H1 (cell line): ENCODE data around the gene CAMK2D.

Experiments used
- ASH2L ChIP-seq: fragments of 200-600, 300-600 bp; sonication (generic); IDR thresholded peaks from one replicate; pipeline ENCODE4 v1.7.1; 2017; ENCODE audit warnings: low read length
- ATF2 ChIP-seq: IDR thresholded peaks from 2 replicates; pipeline ENCODE4 v1.6.1; 2012; ENCODE audit warnings: low read length, inconsistent platforms
- CTCF ChIP-seq, 3 experiments: IDR thresholded peaks; 1 replicate in 2 of 3; 2 replicates in 1 of 3; pipeline versions ENCODE4 v1.5.1 to v1.6.1; 2011; ENCODE audit warnings: low read length in 3 of 3, mild to moderate bottlenecking in 3 of 3, inconsistent platforms in 2 of 3, low read depth in 1 of 3, moderate library complexity in 1 of 3; ENCODE audit not compliant: insufficient read depth in 1 of 3; ENCODE audit errors: control extremely low read depth in 1 of 3
- E2F6 ChIP-seq: IDR thresholded peaks from 2 replicates; pipeline ENCODE4 v1.6.1; 2012; ENCODE audit warnings: inconsistent platforms
- EP300 ChIP-seq, 2 experiments: IDR thresholded peaks; 1 replicate in 1 of 2; 2 replicates in 1 of 2; pipeline ENCODE4 v1.6.1; 2011 to 2012; ENCODE audit warnings: low read depth in 2 of 2, low read length in 2 of 2, mild to moderate bottlenecking in 2 of 2, borderline replicate concordance in 1 of 2, inconsistent platforms in 1 of 2, moderate library complexity in 1 of 2
- EZH2 ChIP-seq: fragments of 200-600 bp; sonication (generic); IDR thresholded peaks from 2 replicates; pipeline ENCODE4 v1.7.1; 2012; ENCODE audit warnings: low read depth, mild to moderate bottlenecking, moderate library complexity, low read length, inconsistent platforms; ENCODE audit not compliant: severe bottlenecking
- PHF8 ChIP-seq: fragments of 200-600 bp; sonication (generic); conservative IDR thresholded peaks from 2 replicates; pipeline ENCODE4 v1.7.1; 2012; ENCODE audit warnings: low read depth, mild to moderate bottlenecking, inconsistent platforms, low read length, moderate library complexity
- POLR2A ChIP-seq, 2 experiments: IDR thresholded peaks; 1 replicate in 1 of 2; 2 replicates in 1 of 2; pipeline ENCODE4 v1.6.1; 2011; ENCODE audit warnings: low read depth in 2 of 2, low read length in 2 of 2, mild to moderate bottlenecking in 2 of 2; ENCODE audit errors: control extremely low read depth in 1 of 2
- POLR2AphosphoS5 ChIP-seq: IDR thresholded peaks from 2 replicates; pipeline ENCODE4 v1.6.1; 2011; ENCODE audit warnings: low read depth, low read length
- POU5F1 ChIP-seq: IDR thresholded peaks from 2 replicates; pipeline ENCODE4 v1.6.1; 2011; ENCODE audit warnings: low read depth, mild to moderate bottlenecking, low read length, moderate library complexity
- RNF2 ChIP-seq: fragments of 200-900, 300-1000 bp; sonication (generic); IDR thresholded peaks from 2 replicates; pipeline ENCODE4 v1.7.1; 2016; ENCODE audit warnings: borderline replicate concordance, low read depth, mild to moderate bottlenecking, antibody characterized with exemption, low read length; ENCODE audit not compliant: poor library complexity, severe bottlenecking; ENCODE audit errors: missing control alignments

- TF ChIP-seq CTCF (IDR thresholded peaks at IDR 0.05; ENCODE audit: control extremely low read depth in 1 of 3, insufficient read depth in 1 of 3, low read depth in 1 of 3, low read length in 3 of 3) = no peak
- TF ChIP-seq POLR2A (IDR thresholded peaks at IDR 0.05; ENCODE audit: control extremely low read depth in 1 of 2, low read depth in 2 of 2, low read length in 2 of 2) = no peak
- TF ChIP-seq ATF2 = no peak
- no peak for TF ChIP-seq PHF8
- no peak for TF ChIP-seq EZH2
- TF ChIP-seq EP300 (IDR thresholded peaks at IDR 0.05; ENCODE audit: borderline replicate concordance in 1 of 2, low read depth in 2 of 2, low read length in 2 of 2) = no peak
- no peak for TF ChIP-seq ASH2L
- no peak for TF ChIP-seq POU5F1
- TF ChIP-seq POLR2AphosphoS5 = no peak
- no peak for TF ChIP-seq RNF2
- no peak for TF ChIP-seq E2F6
Measured at GRCh38 chr4:113593400-113594230, 167.9 kb downstream of the CAMK2D start.
